ENCODE data around the gene CSMD2.

The CSMD2 gene

DNA sequence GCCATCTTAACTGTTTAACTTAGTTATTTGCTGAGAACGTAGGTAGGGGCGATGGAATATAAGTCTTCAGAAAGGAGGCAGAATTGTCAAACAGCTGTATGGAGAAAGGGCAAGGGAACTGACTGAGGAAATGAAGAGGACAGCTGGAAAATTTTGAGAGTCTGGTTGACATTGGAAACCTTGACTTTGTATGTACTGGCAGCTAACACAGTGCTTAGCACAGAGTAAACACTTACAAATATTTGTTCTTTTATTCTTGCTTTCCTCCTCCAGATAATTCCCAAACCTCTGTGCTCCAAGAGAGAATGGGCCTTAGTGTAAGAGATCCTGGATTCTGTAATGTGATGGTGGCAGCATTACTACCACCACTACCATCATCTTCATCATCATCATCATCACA lies 601.3 kb downstream of the CSMD2 start:
- Histone ChIP-seq H3K27me3 (ENCODE audit: control insufficient read depth in 1 of 2, insufficient read depth in 2 of 2, low read length in 2 of 2) (no peaks in the 10 kb centered on the region), H3K9me3 (ENCODE audit: low read length) (no peaks in the 10 kb centered on the region), H3K4me1 (ENCODE audit: insufficient read depth, low read length) (no peaks in the 10 kb centered on the region), H3K27ac (ENCODE audit: low read depth, low read length) (no peak overlapping the region), H3K36me3 (ENCODE audit: insufficient read depth, low read length) (no peaks in the 10 kb centered on the region), H3K4me3 (ENCODE audit: low read depth in 1 of 2, low read length in 2 of 2) (no peak overlapping the region), H3K9ac (ENCODE audit: low read length) (no peak overlapping the region)

DNA sequence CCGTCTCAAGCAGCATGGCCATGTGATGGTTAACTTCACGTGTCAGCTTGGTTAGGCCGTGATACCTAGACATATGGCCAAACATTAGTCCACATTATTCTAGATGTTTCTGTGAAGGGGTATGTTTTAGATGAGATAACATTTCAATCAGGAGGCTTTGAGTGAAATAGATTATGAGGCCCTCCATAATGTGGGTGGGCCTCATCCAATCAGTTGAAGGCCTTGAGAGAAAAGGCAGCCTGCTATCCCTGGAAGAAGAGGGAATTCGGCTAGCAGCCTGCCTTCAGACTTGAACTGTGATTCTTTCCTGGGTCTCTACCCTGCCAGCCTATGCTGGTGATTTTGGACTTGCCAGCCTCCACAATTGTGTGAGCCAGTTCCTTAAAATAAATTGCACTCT lies 602.5 kb downstream of the CSMD2 start:
- H3K4me3 ChIP-seq (ENCODE audit: low read depth in 1 of 2, low read length in 2 of 2), result no peak overlapping the region
- H3K4me1 ChIP-seq (ENCODE audit: insufficient read depth, low read length), result no peaks in the 10 kb centered on the region
- H3K9ac ChIP-seq (ENCODE audit: low read length), result no peak overlapping the region
- H3K27ac ChIP-seq (ENCODE audit: low read depth, low read length), result no peak overlapping the region
- no peaks in the 10 kb centered on the region for H3K27me3 ChIP-seq (ENCODE audit: control insufficient read depth in 1 of 2, insufficient read depth in 2 of 2, low read length in 2 of 2)
- no peaks in the 10 kb centered on the region for H3K9me3 ChIP-seq (ENCODE audit: low read length)
- H3K36me3 ChIP-seq (ENCODE audit: insufficient read depth, low read length), result no peaks in the 10 kb centered on the region

DNA sequence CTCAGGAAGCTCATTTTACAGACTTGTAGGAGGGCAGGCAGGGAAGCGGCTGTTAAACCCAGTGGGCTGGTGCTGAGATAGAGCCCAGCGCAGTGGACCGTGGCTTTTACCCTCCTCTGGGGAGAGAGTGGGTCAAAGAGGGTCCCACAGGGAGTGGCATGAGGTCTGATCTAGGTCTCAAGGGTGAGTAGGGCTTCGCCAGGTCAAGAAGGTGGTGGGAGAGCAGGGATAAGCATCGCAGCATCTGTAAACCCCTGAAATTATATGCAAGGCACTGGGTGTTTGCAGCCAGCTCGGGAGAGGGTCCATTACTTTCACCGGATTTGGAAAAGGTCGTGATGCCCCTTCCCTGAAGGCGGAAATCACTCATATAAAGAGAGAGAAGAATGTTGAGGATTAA lies 603.5 kb downstream of the CSMD2 start:
- H3K36me3 ChIP-seq (ENCODE audit: insufficient read depth, low read length), result no peaks in the 10 kb centered on the region
- no peaks in the 10 kb centered on the region for H3K4me1 ChIP-seq (ENCODE audit: insufficient read depth, low read length)
- H3K4me3 ChIP-seq (ENCODE audit: low read depth in 1 of 2, low read length in 2 of 2), result no peak overlapping the region
- no peaks in the 10 kb centered on the region for H3K9me3 ChIP-seq (ENCODE audit: low read length)
- no peak overlapping the region for H3K27ac ChIP-seq (ENCODE audit: low read depth, low read length)
- H3K27me3 ChIP-seq (ENCODE audit: control insufficient read depth in 1 of 2, insufficient read depth in 2 of 2, low read length in 2 of 2), result no peaks in the 10 kb centered on the region
- H3K9ac ChIP-seq (ENCODE audit: low read length), result no peak overlapping the region

DNA sequence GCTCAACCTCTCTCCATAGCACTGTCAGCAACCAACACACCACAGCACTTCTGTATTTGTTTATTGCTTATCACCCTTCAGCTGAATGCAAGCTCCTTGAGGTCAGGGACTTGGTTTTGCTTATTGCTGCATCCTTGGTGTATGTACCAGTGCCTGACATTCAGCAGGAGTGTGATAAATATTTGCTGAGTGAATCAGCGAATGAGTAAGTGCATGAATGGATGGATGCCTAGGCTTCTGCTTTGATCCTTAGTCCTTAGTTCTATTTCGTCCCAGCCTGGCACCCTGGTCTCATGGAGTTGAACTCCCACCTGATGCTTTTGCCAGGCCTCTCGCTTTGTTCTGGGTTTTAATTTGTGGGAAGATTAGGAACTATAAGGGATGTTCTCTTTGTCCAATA lies 604.4 kb downstream of the CSMD2 start:
- H3K36me3 ChIP-seq (ENCODE audit: insufficient read depth, low read length), result no peaks in the 10 kb centered on the region
- no peak overlapping the region for H3K9ac ChIP-seq (ENCODE audit: low read length)
- H3K9me3 ChIP-seq (ENCODE audit: low read length), result no peaks in the 10 kb centered on the region
- H3K4me3 ChIP-seq (ENCODE audit: low read depth in 1 of 2, low read length in 2 of 2), result no peak overlapping the region
- H3K27ac ChIP-seq (ENCODE audit: low read depth, low read length), result no peak overlapping the region
- H3K27me3 ChIP-seq (ENCODE audit: control insufficient read depth in 1 of 2, insufficient read depth in 2 of 2, low read length in 2 of 2), result no peaks in the 10 kb centered on the region
- no peaks in the 10 kb centered on the region for H3K4me1 ChIP-seq (ENCODE audit: insufficient read depth, low read length)

DNA sequence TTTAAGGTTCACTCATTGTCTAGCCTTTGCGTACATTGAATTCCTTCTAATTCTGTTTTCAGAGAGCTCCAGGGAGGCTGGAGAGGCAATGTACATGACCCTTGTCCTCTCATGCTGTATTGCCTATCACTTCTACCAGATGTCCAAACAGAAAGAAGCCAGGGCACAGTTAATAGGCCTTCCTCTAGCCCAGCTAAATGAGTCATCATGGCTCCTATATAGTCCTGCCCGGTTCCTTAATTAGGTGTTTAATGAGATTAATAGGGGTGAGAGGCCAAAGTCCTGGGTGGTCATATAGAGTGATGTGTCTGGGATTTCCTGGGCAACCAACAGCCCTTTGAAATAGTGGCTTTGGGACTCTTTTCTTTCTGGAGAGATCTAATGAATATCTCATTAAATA lies 616.3 kb downstream of the CSMD2 start:
- Histone ChIP-seq H3K4me3 (ENCODE audit: low read depth in 1 of 2, low read length in 2 of 2) (no peak overlapping the region), H3K9ac (ENCODE audit: low read length) (no peak overlapping the region), H3K9me3 (ENCODE audit: low read length) (no peaks in the 10 kb centered on the region), H3K27me3 (ENCODE audit: control insufficient read depth in 1 of 2, insufficient read depth in 2 of 2, low read length in 2 of 2) (no peaks in the 10 kb centered on the region), H3K36me3 (ENCODE audit: insufficient read depth, low read length) (no peaks in the 10 kb centered on the region), H3K27ac (ENCODE audit: low read depth, low read length) (no peak overlapping the region), H3K4me1 (ENCODE audit: insufficient read depth, low read length) (no peaks in the 10 kb centered on the region)

DNA sequence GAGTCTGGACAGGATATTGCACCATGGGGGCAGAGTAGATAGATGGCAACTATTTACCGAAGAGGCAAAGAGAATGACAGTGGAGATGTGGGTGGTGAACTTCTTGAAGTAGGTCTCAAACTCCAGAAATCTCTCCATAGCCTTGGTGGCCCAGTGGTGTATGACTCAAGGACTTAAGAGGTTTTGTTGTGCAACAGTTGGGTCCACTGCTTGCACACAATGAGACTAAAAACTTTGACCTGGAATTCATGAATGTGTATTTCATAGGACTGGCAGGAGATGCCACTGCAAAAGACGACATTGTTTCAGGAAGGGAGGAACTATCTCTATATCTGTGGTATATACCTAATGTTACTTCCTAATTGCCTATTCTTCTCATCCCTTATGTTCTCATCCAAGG lies 616.7 kb downstream of the CSMD2 start:
- H3K36me3 ChIP-seq (ENCODE audit: insufficient read depth, low read length), result no peaks in the 10 kb centered on the region
- no peak overlapping the region for H3K27ac ChIP-seq (ENCODE audit: low read depth, low read length)
- H3K4me3 ChIP-seq (ENCODE audit: low read depth in 1 of 2, low read length in 2 of 2), result no peak overlapping the region
- H3K9ac ChIP-seq (ENCODE audit: low read length), result no peak overlapping the region
- no peaks in the 10 kb centered on the region for H3K4me1 ChIP-seq (ENCODE audit: insufficient read depth, low read length)
- H3K27me3 ChIP-seq (ENCODE audit: control insufficient read depth in 1 of 2, insufficient read depth in 2 of 2, low read length in 2 of 2), result no peaks in the 10 kb centered on the region
- H3K9me3 ChIP-seq (ENCODE audit: low read length), result no peaks in the 10 kb centered on the region

DNA sequence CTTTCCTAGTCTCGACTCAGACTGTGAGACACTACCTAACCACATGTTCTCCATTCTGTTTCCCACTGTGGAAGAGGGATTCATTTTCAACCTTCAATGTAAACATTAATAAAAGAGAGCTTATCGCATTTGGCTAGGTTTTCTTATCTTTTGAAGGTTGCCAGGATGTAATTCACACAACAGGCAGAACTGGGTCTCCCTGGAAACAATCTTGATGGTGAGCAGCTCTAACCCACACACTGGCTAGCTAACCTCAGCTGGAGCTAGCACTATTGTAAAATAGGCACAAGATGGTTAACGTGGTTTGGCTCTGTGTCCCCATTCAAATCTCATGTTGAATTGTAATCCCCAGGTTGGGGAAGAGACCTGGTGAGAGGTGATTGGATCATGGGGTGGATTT lies 617.5 kb downstream of the CSMD2 start:
- no peak overlapping the region for H3K27ac ChIP-seq (ENCODE audit: low read depth, low read length)
- no peaks in the 10 kb centered on the region for H3K36me3 ChIP-seq (ENCODE audit: insufficient read depth, low read length)
- no peaks in the 10 kb centered on the region for H3K9me3 ChIP-seq (ENCODE audit: low read length)
- no peaks in the 10 kb centered on the region for H3K4me1 ChIP-seq (ENCODE audit: insufficient read depth, low read length)
- H3K9ac ChIP-seq (ENCODE audit: low read length), result no peak overlapping the region
- no peak overlapping the region for H3K4me3 ChIP-seq (ENCODE audit: low read depth in 1 of 2, low read length in 2 of 2)
- H3K27me3 ChIP-seq (ENCODE audit: control insufficient read depth in 1 of 2, insufficient read depth in 2 of 2, low read length in 2 of 2), result no peaks in the 10 kb centered on the region

DNA sequence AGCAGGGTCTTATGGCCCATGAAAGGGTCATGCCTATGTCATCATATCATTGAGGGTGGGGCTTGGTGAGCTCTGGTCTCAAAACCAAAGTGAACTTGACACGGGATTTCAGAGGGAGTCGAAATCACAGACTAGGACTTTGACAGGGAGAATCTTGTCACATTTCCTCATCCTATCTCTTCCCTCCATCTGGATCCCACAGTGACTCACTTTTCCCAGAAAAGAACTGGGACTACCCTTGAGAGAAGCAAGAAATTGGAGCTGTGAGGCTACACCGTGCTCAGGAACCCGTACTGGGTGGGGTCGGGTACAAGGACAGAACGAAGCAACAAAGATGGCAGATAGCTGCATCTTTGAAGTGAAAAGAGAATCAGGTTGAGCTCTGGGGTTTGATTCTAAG lies 623.1 kb downstream of the CSMD2 start:
- H3K9ac ChIP-seq (ENCODE audit: low read length), result no peak overlapping the region
- H3K4me3 ChIP-seq (ENCODE audit: low read depth in 1 of 2, low read length in 2 of 2), result no peak overlapping the region
- no peaks in the 10 kb centered on the region for H3K36me3 ChIP-seq (ENCODE audit: insufficient read depth, low read length)
- no peak overlapping the region for H3K27ac ChIP-seq (ENCODE audit: low read depth, low read length)
- H3K9me3 ChIP-seq (ENCODE audit: low read length), result no peaks in the 10 kb centered on the region
- no peaks in the 10 kb centered on the region for H3K4me1 ChIP-seq (ENCODE audit: insufficient read depth, low read length)
- H3K27me3 ChIP-seq (ENCODE audit: control insufficient read depth in 1 of 2, insufficient read depth in 2 of 2, low read length in 2 of 2), result no peaks in the 10 kb centered on the region

DNA sequence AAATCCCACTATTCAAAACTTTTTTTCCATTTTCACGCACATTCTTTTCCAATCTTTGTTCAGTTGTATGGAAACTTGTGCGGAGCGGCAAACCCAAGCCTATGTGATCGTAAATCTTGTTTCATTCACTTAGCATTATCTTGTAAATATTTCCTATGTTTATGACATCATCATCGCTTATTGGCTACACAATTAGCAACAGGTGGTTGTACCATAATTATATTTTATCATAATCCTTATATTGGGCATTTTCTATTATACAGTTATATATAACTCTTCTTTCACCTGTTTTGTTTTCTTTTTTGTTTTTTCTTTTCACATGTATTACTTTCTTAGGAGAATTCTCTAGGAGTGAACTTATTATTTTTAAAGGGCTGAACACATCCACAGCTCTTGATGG lies 627.1 kb downstream of the CSMD2 start:
- Histone ChIP-seq H3K27ac (ENCODE audit: low read depth, low read length) (no peak overlapping the region), H3K4me3 (ENCODE audit: low read depth in 1 of 2, low read length in 2 of 2) (no peak overlapping the region), H3K9ac (ENCODE audit: low read length) (no peak overlapping the region), H3K27me3 (ENCODE audit: control insufficient read depth in 1 of 2, insufficient read depth in 2 of 2, low read length in 2 of 2) (no peaks in the 10 kb centered on the region), H3K4me1 (ENCODE audit: insufficient read depth, low read length) (no peaks in the 10 kb centered on the region), H3K9me3 (ENCODE audit: low read length) (no peaks in the 10 kb centered on the region), H3K36me3 (ENCODE audit: insufficient read depth, low read length) (no peaks in the 10 kb centered on the region)

DNA sequence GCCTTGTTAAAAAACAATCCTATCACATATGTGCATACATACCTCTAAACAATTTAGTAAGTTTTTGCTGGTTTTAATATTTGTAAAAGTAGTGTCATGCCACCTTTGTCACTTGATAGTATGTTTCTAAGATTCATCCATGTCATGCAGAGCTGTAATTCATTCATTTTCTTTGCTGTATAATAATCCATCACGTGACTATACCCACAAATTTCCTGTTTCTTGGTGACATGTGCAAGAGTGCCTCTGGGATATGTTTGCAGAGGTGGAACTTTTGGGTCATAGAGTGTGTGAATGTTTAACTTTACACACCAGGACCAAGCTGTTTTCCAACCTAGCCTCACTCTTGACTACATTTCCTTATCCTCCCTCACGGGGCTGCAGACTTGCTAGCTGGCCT lies 629.7 kb downstream of the CSMD2 start:
- Histone ChIP-seq H3K27me3 (ENCODE audit: control insufficient read depth in 1 of 2, insufficient read depth in 2 of 2, low read length in 2 of 2) (no peaks in the 10 kb centered on the region), H3K36me3 (ENCODE audit: insufficient read depth, low read length) (no peaks in the 10 kb centered on the region), H3K27ac (ENCODE audit: low read depth, low read length) (no peak overlapping the region), H3K9ac (ENCODE audit: low read length) (no peak overlapping the region), H3K4me3 (ENCODE audit: low read depth in 1 of 2, low read length in 2 of 2) (no peak overlapping the region), H3K9me3 (ENCODE audit: low read length) (no peaks in the 10 kb centered on the region), H3K4me1 (ENCODE audit: insufficient read depth, low read length) (no peaks in the 10 kb centered on the region)

DNA sequence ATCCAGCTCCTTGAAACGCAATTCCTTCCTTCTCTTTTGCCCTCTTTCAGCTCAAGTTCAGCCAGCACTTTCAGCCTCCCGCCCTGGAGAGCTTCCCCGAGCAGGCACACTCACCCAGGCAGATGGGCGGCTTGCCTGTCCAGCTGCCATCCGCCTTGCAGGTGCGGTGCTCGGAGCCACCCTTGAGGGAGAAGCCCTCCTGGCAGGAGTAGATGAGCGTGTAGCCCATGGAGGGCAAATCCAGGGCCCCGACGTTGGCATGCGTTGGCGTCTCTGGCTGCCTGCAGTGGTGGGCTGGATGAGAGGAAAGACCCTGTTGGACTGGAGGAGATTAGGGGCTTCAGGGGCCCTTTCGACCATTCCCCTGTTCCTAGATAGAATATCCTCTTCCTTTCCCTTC lies 632.1 kb downstream of the CSMD2 start:
- Histone ChIP-seq H3K9ac (ENCODE audit: low read length) (no peak overlapping the region), H3K27me3 (ENCODE audit: control insufficient read depth in 1 of 2, insufficient read depth in 2 of 2, low read length in 2 of 2) (no peaks in the 10 kb centered on the region), H3K4me3 (ENCODE audit: low read depth in 1 of 2, low read length in 2 of 2) (no peak overlapping the region)

DNA sequence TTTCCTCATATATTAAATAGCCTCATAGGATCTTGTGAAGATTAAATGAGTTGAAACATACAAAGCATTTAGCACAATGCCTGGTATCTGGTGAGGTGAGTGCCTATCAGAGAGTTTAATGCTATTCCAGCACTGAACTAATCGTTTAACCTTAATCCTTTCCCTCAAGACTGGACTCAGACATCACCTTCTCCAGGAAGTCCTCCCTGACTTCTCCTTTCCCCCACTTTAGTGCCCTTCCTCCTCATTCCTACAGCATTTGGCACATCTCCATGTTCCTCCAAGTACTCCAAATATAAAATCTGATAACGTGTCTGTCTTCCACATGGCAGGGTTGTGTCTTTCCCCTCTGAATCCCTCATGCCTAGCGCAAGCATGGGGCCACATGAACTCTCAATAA lies 632.8 kb downstream of the CSMD2 start:
- Histone ChIP-seq H3K4me1 (ENCODE audit: insufficient read depth, low read length) (no peaks in the 10 kb centered on the region), H3K9me3 (ENCODE audit: low read length) (no peaks in the 10 kb centered on the region), H3K4me3 (ENCODE audit: low read depth in 1 of 2, low read length in 2 of 2) (no peak overlapping the region), H3K27ac (ENCODE audit: low read depth, low read length) (no peak overlapping the region), H3K36me3 (ENCODE audit: insufficient read depth, low read length) (no peaks in the 10 kb centered on the region), H3K27me3 (ENCODE audit: control insufficient read depth in 1 of 2, insufficient read depth in 2 of 2, low read length in 2 of 2) (no peaks in the 10 kb centered on the region), H3K9ac (ENCODE audit: low read length) (no peak overlapping the region)

More for the DNA sequence above, 632.1 kb downstream of the CSMD2 start:
- H3K4me1 ChIP-seq (ENCODE audit: insufficient read depth, low read length), result no peaks in the 10 kb centered on the region
- no peak overlapping the region for H3K27ac ChIP-seq (ENCODE audit: low read depth, low read length)
- no peaks in the 10 kb centered on the region for H3K9me3 ChIP-seq (ENCODE audit: low read length)
- H3K36me3 ChIP-seq (ENCODE audit: insufficient read depth, low read length), result no peaks in the 10 kb centered on the region
